Measurements from ENCODE around the gene FLYWCH2. TPM values are rescaled to one million over a fixed set of nuclear protein-coding genes. Genes with fewer than 3 reads are reported as not detected.

The FLYWCH2 gene
- total RNA-seq, 2 donors from 2014 or later: 21.5 to 24.7 TPM

- Mint-ChIP-seq H3K36me3 (peaks cover 10% of the 10 kb centered on the region), H3K27me3 (peaks cover 2 to 12% of the 10 kb centered on the region in 2 donors), H3K27ac (no peak overlapping the region), H3K4me1 (ENCODE audit: low read depth in 2 of 2) (peaks cover 11 to 14% of the 10 kb centered on the region in 2 donors), H3K9me3 (peaks cover 8% of the 10 kb centered on the region), H3K4me3 (no peak overlapping the region)
- ATAC-seq: no peak
- DNase-seq (ENCODE audit: low spot score): no peak
Measured at GRCh38 chr16:2858245-2859025, 24.6 kb upstream of the FLYWCH2 start.

DNA sequence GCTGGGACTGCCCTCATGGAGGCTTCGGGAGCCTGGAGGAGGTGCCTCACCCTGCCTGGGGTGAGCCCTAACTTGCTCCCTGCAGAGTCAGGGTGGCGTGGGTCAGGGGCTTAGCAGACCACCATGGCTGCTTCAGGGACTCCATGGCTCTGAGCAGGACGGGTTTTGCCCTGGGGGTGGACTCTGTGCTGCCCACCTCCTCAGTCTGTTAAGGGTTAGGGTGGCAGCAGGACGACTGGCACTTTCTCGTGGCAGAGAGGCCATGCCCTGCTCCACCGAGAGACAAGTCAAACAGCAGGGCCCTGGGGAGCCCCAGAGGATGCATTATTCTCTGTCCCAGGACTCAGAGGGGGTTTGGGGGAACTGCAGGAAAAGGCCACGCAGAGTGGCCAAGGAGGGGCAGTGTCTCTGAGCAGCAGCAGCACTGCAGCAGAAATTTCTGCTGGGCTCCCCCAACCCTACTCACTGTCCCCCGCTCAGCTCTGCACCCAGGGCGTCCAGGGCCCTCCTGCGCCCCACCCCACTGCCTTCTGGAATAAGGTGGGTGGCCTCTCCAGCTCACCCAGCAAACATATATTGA lies 23.2 kb upstream of the FLYWCH2 start:
- no peak overlapping the region for H3K4me3 Mint-ChIP-seq
- ATAC-seq: no peak
- peaks cover 4% of the 10 kb centered on the region for H3K9me3 Mint-ChIP-seq
- H3K36me3 Mint-ChIP-seq: peaks cover 1% of the 10 kb centered on the region
- peaks cover 2 to 12% of the 10 kb centered on the region in 2 donors for H3K27me3 Mint-ChIP-seq
- H3K4me1 Mint-ChIP-seq (ENCODE audit: low read depth in 2 of 2): peaks cover 6 to 10% of the 10 kb centered on the region in 2 donors
- no peak for DNase-seq (ENCODE audit: low spot score)
- no peak overlapping the region for H3K27ac Mint-ChIP-seq

DNA sequence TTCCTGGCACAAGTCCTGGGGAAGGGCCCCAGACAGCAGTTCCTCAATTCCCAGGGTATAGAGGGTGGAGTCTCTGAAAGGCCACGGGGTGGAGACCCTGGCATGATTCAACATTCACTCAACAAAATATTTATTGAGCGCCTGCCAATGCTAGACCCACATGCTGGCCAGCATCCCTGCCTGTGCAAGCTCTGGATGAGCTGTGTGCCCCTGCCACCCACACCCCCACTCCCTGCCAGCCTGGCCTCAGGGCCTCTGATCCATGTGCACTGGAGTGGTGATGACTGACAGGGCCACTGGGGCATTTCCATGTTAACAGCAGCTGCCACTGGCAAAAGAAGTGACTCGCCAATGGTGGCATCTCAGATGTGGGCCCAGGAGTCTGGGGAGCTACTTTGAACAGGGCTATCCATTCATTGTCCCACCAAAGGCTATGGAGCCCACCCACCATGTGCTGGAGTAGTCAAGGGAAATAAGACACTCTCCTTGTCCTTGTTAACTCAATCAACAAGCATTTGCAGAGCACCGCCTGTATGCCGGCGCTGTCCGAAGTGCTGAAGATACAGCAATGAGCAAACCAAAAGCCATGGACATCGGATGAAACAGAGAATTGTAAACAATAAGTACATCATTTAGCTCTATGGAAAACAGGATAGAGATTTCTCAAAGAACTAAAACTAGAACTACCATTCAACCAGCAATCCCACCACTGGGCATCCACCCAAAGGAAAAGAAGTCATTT lies 22.0 kb upstream of the FLYWCH2 start:
- Mint-ChIP-seq H3K27ac (no peak overlapping the region), H3K4me3 (no peak overlapping the region), H3K4me1 (ENCODE audit: low read depth in 2 of 2) (peaks cover 6 to 10% of the 10 kb centered on the region in 2 donors), H3K36me3 (no peaks in the 10 kb centered on the region), H3K27me3 (peaks cover 2 to 12% of the 10 kb centered on the region in 2 donors), H3K9me3 (peaks cover 4% of the 10 kb centered on the region)
- DNase-seq (ENCODE audit: low spot score): no peak
- ATAC-seq: no peak

- Mint-ChIP-seq H3K9me3 (peaks cover 4% of the 10 kb centered on the region), H3K27ac (no peak overlapping the region), H3K36me3 (no peaks in the 10 kb centered on the region), H3K4me1 (ENCODE audit: low read depth in 2 of 2) (peaks cover 8 to 20% of the 10 kb centered on the region in 2 donors), H3K27me3 (peaks cover 2 to 5% of the 10 kb centered on the region in 2 donors), H3K4me3 (no peak overlapping the region)
- DNase-seq (ENCODE audit: low spot score): no peak
- ATAC-seq: no peak
Measured at GRCh38 chr16:2865651-2866050, 17.4 kb upstream of the FLYWCH2 start.

DNA sequence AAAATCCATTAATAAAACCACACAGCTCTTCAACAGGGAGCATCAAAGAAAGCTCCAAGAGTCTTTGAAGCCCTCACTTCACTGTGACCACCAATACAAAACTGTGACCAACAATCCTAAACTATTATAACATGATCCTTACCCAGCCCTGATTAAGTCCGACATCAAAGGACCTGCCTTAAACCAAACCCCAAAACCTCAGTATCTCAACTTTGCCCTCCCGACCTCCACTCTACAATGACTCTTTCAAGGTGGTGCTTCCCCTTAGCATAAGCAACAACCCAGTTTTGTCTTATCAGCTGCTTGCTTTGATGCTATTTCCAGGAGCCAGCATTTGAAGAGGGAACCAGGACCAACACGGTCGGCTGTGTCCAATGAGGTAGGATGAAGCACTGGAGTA lies 16.6 kb upstream of the FLYWCH2 start:
- ATAC-seq (no peak), DNase-seq (ENCODE audit: low spot score) (no peak)
- Mint-ChIP-seq H3K27ac (peak overlapping the region in 1 of 2 donors; percentile 8), H3K4me3 (peak overlapping the region; percentile 8), H3K36me3 (no peaks in the 10 kb centered on the region), H3K9me3 (peaks cover under 1% of the 10 kb centered on the region), H3K27me3 (peaks cover 2% of the 10 kb centered on the region in 2 donors), H3K4me1 (ENCODE audit: low read depth in 2 of 2) (peaks cover 8 to 20% of the 10 kb centered on the region in 2 donors)

DNA sequence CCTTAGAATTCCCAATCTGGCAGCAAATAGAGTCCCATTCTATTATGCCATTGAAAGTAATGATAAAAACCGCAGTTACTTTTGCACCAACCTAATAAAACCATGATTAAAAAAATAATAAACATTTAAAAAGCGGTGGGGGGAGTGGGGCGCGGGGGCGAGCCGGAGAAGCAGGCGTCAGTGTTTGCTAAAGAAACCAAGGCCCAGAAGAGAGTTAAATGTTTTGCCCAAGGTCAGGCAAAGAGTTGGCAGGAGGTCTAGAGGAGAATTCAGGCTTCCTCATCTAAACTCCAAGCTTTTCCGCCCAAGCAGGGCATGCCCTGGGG lies 15.4 kb upstream of the FLYWCH2 start:
- H3K4me3 Mint-ChIP-seq: peak overlapping the region; percentile 91
- DNase-seq (ENCODE audit: low spot score): no peak
- no peak for ATAC-seq
- no peaks in the 10 kb centered on the region for H3K36me3 Mint-ChIP-seq
- no peaks in the 10 kb centered on the region for H3K9me3 Mint-ChIP-seq
- H3K27ac Mint-ChIP-seq: peak overlapping the region; percentile 91 to 94
- peaks cover 0 to 2% of the 10 kb centered on the region in 2 donors for H3K27me3 Mint-ChIP-seq
- H3K4me1 Mint-ChIP-seq (ENCODE audit: low read depth in 2 of 2): peaks cover 8 to 20% of the 10 kb centered on the region in 2 donors

DNA sequence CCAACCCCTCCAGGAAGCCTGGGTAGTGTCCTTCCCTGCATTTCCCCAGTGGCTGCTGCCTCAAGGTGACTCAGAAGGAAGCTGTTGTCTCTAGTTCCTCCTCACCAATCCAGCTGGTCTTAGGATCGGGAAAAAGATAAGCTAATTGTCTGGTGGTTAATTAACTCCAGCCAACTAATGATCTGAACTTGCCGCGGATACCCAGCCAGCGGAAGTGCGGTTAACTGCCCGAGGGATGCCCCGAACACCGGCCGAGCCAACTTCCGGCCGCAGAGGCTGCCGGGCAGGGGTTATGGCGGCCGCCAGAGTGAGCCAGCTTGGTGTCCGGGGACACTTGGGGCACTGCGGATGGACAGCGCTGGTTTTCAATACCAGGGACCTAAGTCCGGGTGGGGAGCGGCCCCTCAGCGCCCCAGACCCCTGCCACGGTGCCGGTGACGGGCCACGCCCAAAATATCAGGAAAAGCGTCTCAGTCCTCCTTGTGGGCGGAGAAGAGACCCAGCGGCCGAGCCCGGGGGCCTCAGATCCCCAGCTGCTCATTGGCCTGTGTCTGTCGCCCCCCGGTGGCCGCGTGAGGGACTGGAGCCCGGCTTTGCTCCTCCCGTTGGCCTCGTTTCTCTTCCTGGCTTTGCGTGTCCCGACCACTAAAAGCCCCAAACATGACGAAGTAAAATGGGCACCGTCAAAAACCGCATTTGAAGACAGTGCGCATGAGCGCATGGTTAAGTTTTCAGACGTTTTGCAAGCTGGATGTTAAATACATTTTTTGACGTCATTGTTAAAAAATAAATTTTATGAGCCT lies 14.8 kb upstream of the FLYWCH2 start:
- no peaks in the 10 kb centered on the region for H3K36me3 Mint-ChIP-seq
- H3K27me3 Mint-ChIP-seq: peaks cover 0 to 2% of the 10 kb centered on the region in 2 donors
- peaks cover 8 to 20% of the 10 kb centered on the region in 2 donors for H3K4me1 Mint-ChIP-seq (ENCODE audit: low read depth in 2 of 2)
- DNase-seq (ENCODE audit: low spot score) (peak; percentile 98), ATAC-seq (peak; percentile 98)
- no peaks in the 10 kb centered on the region for H3K9me3 Mint-ChIP-seq
- peak overlapping the region; percentile 91 to 94 for H3K27ac Mint-ChIP-seq
- peak overlapping the region; percentile 91 for H3K4me3 Mint-ChIP-seq

- no peaks in the 10 kb centered on the region for H3K9me3 Mint-ChIP-seq
- H3K4me1 Mint-ChIP-seq (ENCODE audit: low read depth in 2 of 2): peaks cover 3 to 16% of the 10 kb centered on the region in 2 donors
- no peak overlapping the region for H3K4me3 Mint-ChIP-seq
- no peak for ATAC-seq
- H3K27me3 Mint-ChIP-seq: peaks cover 0 to 2% of the 10 kb centered on the region in 2 donors
- H3K36me3 Mint-ChIP-seq: no peaks in the 10 kb centered on the region
- DNase-seq (ENCODE audit: low spot score): no peak
- no peak overlapping the region for H3K27ac Mint-ChIP-seq
Measured at GRCh38 chr16:2871926-2872325, 11.1 kb upstream of the FLYWCH2 start.

DNA sequence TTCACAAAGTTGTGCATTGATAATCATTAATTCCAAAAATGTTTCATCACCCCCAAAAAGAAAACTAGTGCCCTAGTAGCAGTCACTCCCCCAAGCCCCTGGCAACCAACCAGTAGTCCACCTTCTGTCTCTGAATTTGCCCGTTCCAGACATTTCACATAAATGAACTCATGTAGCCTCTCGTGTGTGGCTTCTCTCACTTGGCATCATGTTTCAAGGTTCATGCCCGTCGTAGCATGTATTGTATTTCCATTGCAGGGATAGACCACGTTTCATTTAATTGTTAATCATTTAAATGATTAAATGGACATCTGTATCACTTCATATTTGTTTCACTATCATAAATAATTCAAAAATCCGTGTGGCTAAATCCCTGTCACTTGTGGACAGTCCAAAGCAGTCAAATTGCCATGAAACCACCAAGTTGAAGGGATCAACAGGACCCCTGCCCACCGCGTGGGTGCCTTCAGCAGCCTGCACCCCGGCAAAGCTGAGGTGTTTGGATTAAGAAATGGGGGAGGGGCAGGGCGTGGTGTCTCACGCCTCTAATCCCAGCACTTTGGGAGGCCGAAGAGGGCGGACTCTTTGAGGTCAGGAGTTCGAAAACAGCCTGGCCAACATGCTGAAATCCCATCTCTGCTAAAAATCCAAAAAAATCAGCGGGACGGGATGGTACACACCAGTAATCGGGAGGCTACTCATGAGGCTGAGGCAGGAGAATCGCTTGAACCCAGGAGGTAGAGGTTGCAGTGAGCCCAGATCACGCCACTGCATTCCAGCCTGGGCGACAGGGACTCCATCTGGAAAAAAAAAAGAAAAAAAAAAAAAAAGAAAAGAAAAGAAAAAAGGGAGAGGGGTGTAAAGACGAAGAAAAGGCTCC lies 8.7 kb upstream of the FLYWCH2 start:
- Mint-ChIP-seq H3K27me3 (peaks cover 0 to 2% of the 10 kb centered on the region in 2 donors), H3K36me3 (no peaks in the 10 kb centered on the region), H3K27ac (no peak overlapping the region), H3K9me3 (no peaks in the 10 kb centered on the region), H3K4me3 (no peak overlapping the region), H3K4me1 (ENCODE audit: low read depth in 2 of 2) (peaks cover 0 to 6% of the 10 kb centered on the region in 2 donors)
- DNase-seq (ENCODE audit: low spot score): no peak
- no peak for ATAC-seq

- Mint-ChIP-seq H3K36me3 (no peaks in the 10 kb centered on the region), H3K4me3 (no peak overlapping the region), H3K4me1 (ENCODE audit: low read depth in 2 of 2) (no peaks in the 10 kb centered on the region), H3K27ac (no peak overlapping the region), H3K27me3 (no peaks in the 10 kb centered on the region), H3K9me3 (no peaks in the 10 kb centered on the region)
- DNase-seq (ENCODE audit: low spot score): peak; percentile 77
- ATAC-seq: peak; percentile 99
Measured at GRCh38 chr16:2874912-2875362, 8.1 kb upstream of the FLYWCH2 start.

DNA sequence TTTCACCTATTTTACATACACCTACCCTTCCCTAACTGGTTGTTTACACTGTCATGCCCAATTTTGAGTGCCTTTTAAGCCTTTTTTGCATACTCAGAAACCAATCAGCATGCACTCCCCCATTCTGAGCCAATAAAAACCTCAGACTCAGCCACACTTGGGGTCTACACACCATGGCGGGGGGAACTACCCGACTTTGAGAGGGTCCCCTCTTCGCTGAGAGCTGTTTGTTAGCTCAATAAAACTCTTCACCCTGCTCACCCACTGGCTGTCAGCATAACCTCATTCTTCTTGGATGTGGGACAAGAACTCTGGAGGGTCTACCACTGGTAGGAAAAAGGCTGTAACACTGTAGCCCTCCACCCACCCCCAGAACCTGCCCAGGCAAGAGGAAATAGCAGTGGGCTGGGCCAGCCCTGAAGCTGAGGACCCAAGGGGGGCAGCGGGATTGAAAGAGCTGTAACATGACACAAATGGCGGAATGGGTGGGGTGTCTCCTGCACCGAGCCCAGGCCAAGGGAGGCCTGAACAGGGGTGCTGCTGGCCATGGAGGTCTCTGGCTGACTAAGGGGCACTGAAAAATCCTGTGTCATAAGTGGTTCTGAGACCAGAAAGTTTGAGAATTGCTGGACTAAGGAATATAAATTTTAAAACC lies 3.0 kb upstream of the FLYWCH2 start:
- DNase-seq (ENCODE audit: low spot score) (no peak), ATAC-seq (no peak)
- Mint-ChIP-seq H3K27ac (no peak overlapping the region), H3K27me3 (no peaks in the 10 kb centered on the region), H3K9me3 (no peaks in the 10 kb centered on the region), H3K4me3 (no peak overlapping the region), H3K36me3 (no peaks in the 10 kb centered on the region), H3K4me1 (ENCODE audit: low read depth in 2 of 2) (peaks cover 4 to 7% of the 10 kb centered on the region in 2 donors)

All from natural killer cell treated with Interleukin-12 subunit alpha and Interleukin-12 subunit beta and Interleukin-15 and Interleukin-18, amount 100 ng/mL, for 72 hours (primary cell).